ENCODE data around the gene UMAD1. TPM values are rescaled to one million over a fixed set of nuclear protein-coding genes. Genes with fewer than 3 reads are reported as not detected.

Gene UMAD1
- total and polyA plus RNA-seq, 11 donors = 3.5 to 19.7 (median 15.3) TPM

DNA sequence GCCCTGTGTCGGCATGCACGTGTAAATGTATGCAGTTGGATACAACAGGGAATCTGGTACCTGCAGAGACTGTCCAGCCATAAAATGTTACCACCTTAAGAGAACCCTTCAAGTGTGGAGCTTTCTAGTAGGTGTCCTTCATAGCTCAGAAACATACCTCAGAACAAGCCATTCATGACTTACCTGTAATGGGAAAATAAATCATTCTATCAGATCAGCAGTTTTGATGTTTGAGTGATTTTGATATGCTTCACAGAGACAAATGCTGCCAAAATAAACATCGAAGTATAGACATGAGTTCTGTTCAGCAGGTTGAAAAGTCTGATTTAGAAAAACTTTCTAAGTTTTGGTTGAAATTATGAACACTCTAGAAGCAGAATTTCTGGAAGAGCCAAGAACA is 33.5 kb upstream of the UMAD1 start:
- Histone ChIP-seq H3K36me3 (peaks cover 0 to 48% (median 31%) of the 10 kb centered on the region in 9 donors), H3K4me1 (no peaks in the 10 kb centered on the region), H3K27me3 (no peaks in the 10 kb centered on the region), H3K4me3 (no peak overlapping the region), H3K9me3 (no peaks in the 10 kb centered on the region), H3K27ac (no peak overlapping the region)
- intact Hi-C loops (cut with DNase I) = no loop called here
- DNase-seq (no peak), ATAC-seq (no peak)
- TF ChIP-seq, protein P1, sequence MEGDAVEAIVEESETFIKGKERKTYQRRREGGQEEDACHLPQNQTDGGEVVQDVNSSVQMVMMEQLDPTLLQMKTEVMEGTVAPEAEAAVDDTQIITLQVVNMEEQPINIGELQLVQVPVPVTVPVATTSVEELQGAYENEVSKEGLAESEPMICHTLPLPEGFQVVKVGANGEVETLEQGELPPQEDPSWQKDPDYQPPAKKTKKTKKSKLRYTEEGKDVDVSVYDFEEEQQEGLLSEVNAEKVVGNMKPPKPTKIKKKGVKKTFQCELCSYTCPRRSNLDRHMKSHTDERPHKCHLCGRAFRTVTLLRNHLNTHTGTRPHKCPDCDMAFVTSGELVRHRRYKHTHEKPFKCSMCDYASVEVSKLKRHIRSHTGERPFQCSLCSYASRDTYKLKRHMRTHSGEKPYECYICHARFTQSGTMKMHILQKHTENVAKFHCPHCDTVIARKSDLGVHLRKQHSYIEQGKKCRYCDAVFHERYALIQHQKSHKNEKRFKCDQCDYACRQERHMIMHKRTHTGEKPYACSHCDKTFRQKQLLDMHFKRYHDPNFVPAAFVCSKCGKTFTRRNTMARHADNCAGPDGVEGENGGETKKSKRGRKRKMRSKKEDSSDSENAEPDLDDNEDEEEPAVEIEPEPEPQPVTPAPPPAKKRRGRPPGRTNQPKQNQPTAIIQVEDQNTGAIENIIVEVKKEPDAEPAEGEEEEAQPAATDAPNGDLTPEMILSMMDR (IDR thresholded peaks at IDR 0.05) = no peak
- no peak for TF ChIP-seq POLR2A (IDR thresholded peaks at IDR 0.05)
- WGBS, 4 donors = 55 to 81% (median 59%) methylated on average over 3 of the region's 3 CpGs

DNA sequence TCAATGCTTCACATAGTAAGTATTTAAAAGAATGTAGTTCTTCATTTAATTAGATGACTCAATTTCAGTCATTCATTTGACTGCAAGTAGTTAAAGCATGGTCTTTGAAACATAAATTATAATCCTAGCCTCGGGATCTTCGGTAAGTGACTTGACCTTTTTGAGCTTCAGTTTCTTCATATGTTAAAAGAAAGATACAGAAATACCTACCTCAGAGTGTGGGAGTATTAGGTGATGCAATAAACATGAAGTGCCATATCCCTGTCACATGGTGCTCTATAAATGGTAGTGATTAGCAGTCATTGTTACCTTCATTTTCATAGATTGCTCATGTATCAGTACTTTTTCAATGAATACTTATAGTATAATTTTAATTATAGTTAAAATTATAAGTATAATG is 31.2 kb upstream of the UMAD1 start:
- Histone ChIP-seq H3K4me3 (no peak overlapping the region), H3K36me3 (peaks cover 0 to 48% (median 31%) of the 10 kb centered on the region in 9 donors), H3K27me3 (no peaks in the 10 kb centered on the region), H3K27ac (no peak overlapping the region), H3K4me1 (no peaks in the 10 kb centered on the region), H3K9me3 (no peaks in the 10 kb centered on the region)
- 93 to 96% (median 95%) methylated on average over 2 of the region's 2 CpGs for WGBS, 4 donors
- TF ChIP-seq POLR2A (IDR thresholded peaks at IDR 0.05) = no peak
- TF ChIP-seq, protein P1 (IDR thresholded peaks at IDR 0.05) = no peak
- DNase-seq = no peak
- no peak for ATAC-seq
- intact Hi-C loops (cut with DNase I) = no loop called here

DNA sequence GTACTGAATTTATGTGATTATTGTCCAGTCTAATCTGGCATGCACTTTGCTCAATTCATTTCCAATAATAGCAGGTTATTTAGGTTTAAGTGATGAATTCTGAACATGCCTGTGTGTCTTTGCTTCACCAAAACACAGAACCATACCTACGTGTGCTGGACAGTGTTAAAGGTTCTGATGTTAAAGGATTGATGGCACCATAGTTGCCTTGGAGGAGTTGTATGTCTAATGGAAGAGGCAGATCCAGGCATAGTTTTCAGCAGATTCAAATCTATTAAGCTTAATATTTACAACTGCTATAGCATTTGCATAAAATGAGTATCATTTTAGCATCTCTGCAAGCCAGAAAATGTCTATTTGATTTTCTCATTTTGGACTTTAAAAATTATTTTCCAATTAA is 28.0 kb upstream of the UMAD1 start:
- 93 to 100% (median 95%) methylated on average over 1 of the region's 1 CpG for WGBS, 4 donors
- no peaks in the 10 kb centered on the region for H3K4me1 ChIP-seq

DNA sequence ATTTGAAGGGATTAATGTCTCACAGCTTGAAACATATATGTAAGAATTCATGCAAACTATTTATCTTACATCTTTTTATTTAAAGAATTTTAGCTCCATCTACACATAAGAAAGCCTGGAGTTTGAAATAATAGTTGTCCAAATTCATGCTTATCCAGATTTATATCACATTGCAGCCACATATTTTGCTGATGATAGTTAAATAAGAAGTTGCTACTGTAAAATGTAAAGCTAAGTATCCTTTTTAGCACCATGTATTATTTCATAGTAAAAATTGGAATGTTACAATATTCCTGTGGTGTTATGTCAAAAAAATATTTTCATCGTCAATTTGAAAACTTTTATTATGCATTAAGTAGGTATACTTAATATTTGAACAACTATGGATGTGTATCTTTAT is 27.3 kb upstream of the UMAD1 start:
- ATAC-seq (no peak), DNase-seq (no peak)
- 90 to 96% (median 95%) methylated on average over 1 of the region's 1 CpG for WGBS, 4 donors
- H3K9me3 ChIP-seq = no peaks in the 10 kb centered on the region
- H3K4me1 ChIP-seq = no peaks in the 10 kb centered on the region
- no peaks in the 10 kb centered on the region for H3K27me3 ChIP-seq
- intact Hi-C loops (cut with DNase I) = no loop called here
- H3K4me3 ChIP-seq = no peak overlapping the region
- no peak overlapping the region for H3K27ac ChIP-seq
- H3K36me3 ChIP-seq = peaks cover 0 to 22% (median 9%) of the 10 kb centered on the region in 9 donors
- TF ChIP-seq, protein P1 (IDR thresholded peaks at IDR 0.05) = no peak
- no peak for TF ChIP-seq POLR2A (IDR thresholded peaks at IDR 0.05)

More for the DNA sequence above, 28.0 kb upstream of the UMAD1 start:
- H3K27ac ChIP-seq = no peak overlapping the region
- peaks cover 0 to 29% (median 15%) of the 10 kb centered on the region in 9 donors for H3K36me3 ChIP-seq
- no peak for ATAC-seq
- no peak for TF ChIP-seq POLR2A (IDR thresholded peaks at IDR 0.05)
- TF ChIP-seq, protein P1 (IDR thresholded peaks at IDR 0.05) = no peak
- no peaks in the 10 kb centered on the region for H3K27me3 ChIP-seq
- intact Hi-C loops (cut with DNase I) = no loop called here
- no peak overlapping the region for H3K4me3 ChIP-seq
- H3K9me3 ChIP-seq = no peaks in the 10 kb centered on the region
- no peak for DNase-seq

Data from heart left ventricle (tissue), 16 donors.